ENCODE measurements around the gene ZGLP1. TPM values are rescaled to one million over a fixed set of nuclear protein-coding genes. Genes with fewer than 3 reads are reported as not detected.
A peak's percentile ranks its signal among the peaks of the same experiment; 100 is the strongest.

ZGLP1 gene
- total and polyA plus RNA-seq, 2 of the 13 experiments (the other 11 are each of a cell fraction or from before 2014, with no cell fraction given), result 2.4 to 3.0 TPM

DNA sequence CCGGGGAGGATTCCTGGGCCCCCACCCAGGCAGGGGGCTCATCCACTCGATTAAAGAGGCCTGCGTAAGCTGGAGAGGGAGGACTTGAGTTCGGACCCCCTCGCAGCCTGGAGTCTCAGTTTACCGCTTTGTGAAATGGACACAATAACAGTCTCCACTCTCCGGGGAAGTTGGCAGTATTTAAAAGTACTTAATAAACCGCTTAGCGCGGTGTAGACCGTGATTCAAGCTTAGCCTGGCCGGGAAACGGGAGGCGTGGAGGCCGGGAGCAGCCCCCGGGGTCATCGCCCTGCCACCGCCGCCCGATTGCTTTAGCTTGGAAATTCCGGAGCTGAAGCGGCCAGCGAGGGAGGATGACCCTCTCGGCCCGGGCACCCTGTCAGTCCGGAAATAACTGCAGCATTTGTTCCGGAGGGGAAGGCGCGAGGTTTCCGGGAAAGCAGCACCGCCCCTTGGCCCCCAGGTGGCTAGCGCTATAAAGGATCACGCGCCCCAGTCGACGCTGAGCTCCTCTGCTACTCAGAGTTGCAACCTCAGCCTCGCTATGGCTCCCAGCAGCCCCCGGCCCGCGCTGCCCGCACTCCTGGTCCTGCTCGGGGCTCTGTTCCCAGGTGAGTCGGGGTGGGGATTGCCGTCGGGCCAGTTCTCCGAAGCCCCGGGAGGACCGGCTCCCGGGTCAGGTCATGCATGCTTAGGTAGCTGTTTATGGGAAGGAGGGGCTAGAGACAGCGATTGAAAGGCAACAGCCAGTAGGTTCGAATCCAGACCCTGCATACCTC lies 38.8 kb downstream of the ZGLP1 start, which contains the start of gene ICAM1 (continued):
- TF ChIP-seq, protein P1, sequence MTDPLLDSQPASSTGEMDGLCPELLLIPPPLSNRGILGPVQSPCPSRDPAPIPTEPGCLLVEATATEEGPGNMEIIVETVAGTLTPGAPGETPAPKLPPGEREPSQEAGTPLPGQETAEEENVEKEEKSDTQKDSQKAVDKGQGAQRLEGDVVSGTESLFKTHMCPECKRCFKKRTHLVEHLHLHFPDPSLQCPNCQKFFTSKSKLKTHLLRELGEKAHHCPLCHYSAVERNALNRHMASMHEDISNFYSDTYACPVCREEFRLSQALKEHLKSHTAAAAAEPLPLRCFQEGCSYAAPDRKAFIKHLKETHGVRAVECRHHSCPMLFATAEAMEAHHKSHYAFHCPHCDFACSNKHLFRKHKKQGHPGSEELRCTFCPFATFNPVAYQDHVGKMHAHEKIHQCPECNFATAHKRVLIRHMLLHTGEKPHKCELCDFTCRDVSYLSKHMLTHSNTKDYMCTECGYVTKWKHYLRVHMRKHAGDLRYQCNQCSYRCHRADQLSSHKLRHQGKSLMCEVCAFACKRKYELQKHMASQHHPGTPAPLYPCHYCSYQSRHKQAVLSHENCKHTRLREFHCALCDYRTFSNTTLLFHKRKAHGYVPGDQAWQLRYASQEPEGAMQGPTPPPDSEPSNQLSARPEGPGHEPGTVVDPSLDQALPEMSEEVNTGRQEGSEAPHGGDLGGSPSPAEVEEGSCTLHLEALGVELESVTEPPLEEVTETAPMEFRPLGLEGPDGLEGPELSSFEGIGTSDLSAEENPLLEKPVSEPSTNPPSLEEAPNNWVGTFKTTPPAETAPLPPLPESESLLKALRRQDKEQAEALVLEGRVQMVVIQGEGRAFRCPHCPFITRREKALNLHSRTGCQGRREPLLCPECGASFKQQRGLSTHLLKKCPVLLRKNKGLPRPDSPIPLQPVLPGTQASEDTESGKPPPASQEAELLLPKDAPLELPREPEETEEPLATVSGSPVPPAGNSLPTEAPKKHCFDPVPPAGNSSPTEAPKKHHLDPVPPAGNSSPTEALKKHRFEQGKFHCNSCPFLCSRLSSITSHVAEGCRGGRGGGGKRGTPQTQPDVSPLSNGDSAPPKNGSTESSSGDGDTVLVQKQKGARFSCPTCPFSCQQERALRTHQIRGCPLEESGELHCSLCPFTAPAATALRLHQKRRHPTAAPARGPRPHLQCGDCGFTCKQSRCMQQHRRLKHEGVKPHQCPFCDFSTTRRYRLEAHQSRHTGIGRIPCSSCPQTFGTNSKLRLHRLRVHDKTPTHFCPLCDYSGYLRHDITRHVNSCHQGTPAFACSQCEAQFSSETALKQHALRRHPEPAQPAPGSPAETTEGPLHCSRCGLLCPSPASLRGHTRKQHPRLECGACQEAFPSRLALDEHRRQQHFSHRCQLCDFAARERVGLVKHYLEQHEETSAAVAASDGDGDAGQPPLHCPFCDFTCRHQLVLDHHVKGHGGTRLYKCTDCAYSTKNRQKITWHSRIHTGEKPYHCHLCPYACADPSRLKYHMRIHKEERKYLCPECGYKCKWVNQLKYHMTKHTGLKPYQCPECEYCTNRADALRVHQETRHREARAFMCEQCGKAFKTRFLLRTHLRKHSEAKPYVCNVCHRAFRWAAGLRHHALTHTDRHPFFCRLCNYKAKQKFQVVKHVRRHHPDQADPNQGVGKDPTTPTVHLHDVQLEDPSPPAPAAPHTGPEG (CRISPR knock-in tag; IDR thresholded peaks at IDR 0.05), result peak; percentile 71
- TF ChIP-seq NFATC3 (CRISPR knock-in tag; IDR thresholded peaks at IDR 0.05), result 0 out of 2 replicates have a peak, but pooled peaks have one; percentile 43
- TF ChIP-seq ZNF598 (CRISPR knock-in tag; IDR thresholded peaks at IDR 0.05; ENCODE audit: borderline replicate concordance), result peak; percentile 37; the same call in 1 of the 2 replicates
- TF ChIP-seq, protein P2, sequence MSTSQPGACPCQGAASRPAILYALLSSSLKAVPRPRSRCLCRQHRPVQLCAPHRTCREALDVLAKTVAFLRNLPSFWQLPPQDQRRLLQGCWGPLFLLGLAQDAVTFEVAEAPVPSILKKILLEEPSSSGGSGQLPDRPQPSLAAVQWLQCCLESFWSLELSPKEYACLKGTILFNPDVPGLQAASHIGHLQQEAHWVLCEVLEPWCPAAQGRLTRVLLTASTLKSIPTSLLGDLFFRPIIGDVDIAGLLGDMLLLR (CRISPR knock-in tag; IDR thresholded peaks at IDR 0.05), result peak; percentile 49; the same call in 1 of the 2 replicates
- TF ChIP-seq JUN (CRISPR knock-in tag; IDR thresholded peaks at IDR 0.05), result no peak
- TF ChIP-seq ZNF709 (CRISPR knock-in tag; IDR thresholded peaks at IDR 0.05), result peak; percentile 69
- TF ChIP-seq SP2 (CRISPR knock-in tag; IDR thresholded peaks at IDR 0.05), result peak; percentile 67
- no peak for TF ChIP-seq ZNF841 (CRISPR knock-in tag; IDR thresholded peaks at IDR 0.05; ENCODE audit: borderline replicate concordance)
- TF ChIP-seq TBX3 (IDR thresholded peaks at IDR 0.05; ENCODE audit: borderline replicate concordance), result peak; percentile 39; the same call in 1 of the 2 replicates
- TF ChIP-seq RFX3 (CRISPR knock-in tag; IDR thresholded peaks at IDR 0.05), result no peak
- TF ChIP-seq ZMYM3 (CRISPR knock-in tag; IDR thresholded peaks at IDR 0.05), result peak; percentile 97
- no peak for TF ChIP-seq ZNF260 (CRISPR knock-in tag; IDR thresholded peaks at IDR 0.05; ENCODE audit: borderline replicate concordance, low read depth)
- peak; percentile 69; the same call in 1 of the 2 replicates for TF ChIP-seq HMG20A (CRISPR knock-in tag; IDR thresholded peaks at IDR 0.05; ENCODE audit: borderline replicate concordance)
- peak; percentile 43 for TF ChIP-seq SRSF1 (optimal IDR thresholded peaks at IDR 0.05; ENCODE audit: low read depth, low read length)
- TF ChIP-seq, protein P3, sequence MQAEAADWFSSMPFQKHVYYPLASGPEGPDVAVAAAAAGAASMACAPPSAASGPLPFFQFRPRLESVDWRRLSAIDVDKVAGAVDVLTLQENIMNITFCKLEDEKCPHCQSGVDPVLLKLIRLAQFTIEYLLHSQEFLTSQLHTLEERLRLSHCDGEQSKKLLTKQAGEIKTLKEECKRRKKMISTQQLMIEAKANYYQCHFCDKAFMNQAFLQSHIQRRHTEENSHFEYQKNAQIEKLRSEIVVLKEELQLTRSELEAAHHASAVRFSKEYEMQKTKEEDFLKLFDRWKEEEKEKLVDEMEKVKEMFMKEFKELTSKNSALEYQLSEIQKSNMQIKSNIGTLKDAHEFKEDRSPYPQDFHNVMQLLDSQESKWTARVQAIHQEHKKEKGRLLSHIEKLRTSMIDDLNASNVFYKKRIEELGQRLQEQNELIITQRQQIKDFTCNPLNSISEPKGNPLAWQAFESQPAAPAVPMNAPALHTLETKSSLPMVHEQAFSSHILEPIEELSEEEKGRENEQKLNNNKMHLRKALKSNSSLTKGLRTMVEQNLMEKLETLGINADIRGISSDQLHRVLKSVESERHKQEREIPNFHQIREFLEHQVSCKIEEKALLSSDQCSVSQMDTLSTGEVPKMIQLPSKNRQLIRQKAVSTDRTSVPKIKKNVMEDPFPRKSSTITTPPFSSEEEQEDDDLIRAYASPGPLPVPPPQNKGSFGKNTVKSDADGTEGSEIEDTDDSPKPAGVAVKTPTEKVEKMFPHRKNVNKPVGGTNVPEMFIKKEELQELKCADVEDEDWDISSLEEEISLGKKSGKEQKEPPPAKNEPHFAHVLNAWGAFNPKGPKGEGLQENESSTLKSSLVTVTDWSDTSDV (CRISPR knock-in tag; IDR thresholded peaks at IDR 0.05), result peak; percentile 85
- TF ChIP-seq, protein P4, sequence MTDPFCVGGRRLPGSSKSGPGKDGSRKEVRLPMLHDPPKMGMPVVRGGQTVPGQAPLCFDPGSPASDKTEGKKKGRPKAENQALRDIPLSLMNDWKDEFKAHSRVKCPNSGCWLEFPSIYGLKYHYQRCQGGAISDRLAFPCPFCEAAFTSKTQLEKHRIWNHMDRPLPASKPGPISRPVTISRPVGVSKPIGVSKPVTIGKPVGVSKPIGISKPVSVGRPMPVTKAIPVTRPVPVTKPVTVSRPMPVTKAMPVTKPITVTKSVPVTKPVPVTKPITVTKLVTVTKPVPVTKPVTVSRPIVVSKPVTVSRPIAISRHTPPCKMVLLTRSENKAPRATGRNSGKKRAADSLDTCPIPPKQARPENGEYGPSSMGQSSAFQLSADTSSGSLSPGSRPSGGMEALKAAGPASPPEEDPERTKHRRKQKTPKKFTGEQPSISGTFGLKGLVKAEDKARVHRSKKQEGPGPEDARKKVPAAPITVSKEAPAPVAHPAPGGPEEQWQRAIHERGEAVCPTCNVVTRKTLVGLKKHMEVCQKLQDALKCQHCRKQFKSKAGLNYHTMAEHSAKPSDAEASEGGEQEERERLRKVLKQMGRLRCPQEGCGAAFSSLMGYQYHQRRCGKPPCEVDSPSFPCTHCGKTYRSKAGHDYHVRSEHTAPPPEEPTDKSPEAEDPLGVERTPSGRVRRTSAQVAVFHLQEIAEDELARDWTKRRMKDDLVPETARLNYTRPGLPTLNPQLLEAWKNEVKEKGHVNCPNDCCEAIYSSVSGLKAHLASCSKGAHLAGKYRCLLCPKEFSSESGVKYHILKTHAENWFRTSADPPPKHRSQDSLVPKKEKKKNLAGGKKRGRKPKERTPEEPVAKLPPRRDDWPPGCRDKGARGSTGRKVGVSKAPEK (CRISPR knock-in tag; IDR thresholded peaks at IDR 0.05; ENCODE audit: borderline replicate concordance), result no peak
- peak; percentile 71 for TF ChIP-seq RFXAP (CRISPR knock-in tag; IDR thresholded peaks at IDR 0.05; ENCODE audit: borderline replicate concordance)

All from HepG2 (cell line).